Uterus (tissue), 4 donors: ENCODE results near the gene SCARB2. TPM values are rescaled to one million over a fixed set of nuclear protein-coding genes. Genes with fewer than 3 reads are reported as not detected.

Experiments
- DNase-seq, 2 donors: peaks; one replicate each; pipeline ENCODE4 v3.0.0-alpha.2; 2019 to 2020
- H3K27ac ChIP-seq, 2 donors: fragments of 200-600 bp; sonication (generic); 1 replicate in 1 of 2; 2 replicates in 1 of 2; pipeline ENCODE4 v1.5.1; 2016 to 2018
- H3K27me3 ChIP-seq, 2 donors: fragments of 200-600 bp; sonication (generic); one replicate each; pipeline ENCODE4 v1.5.1; 2018 to 2019; ENCODE audit warnings: control low read depth in 1 of 2
- H3K36me3 ChIP-seq, 2 donors: fragments of 200-600 bp; sonication (generic); one replicate each; pipeline ENCODE4 v1.5.1; 2019; ENCODE audit warnings: control low read depth in 1 of 2
- H3K4me1 ChIP-seq, 2 donors: fragments of 200-600 bp; sonication (generic); one replicate each; pipeline ENCODE4 v1.5.1; 2018 to 2019; ENCODE audit warnings: control low read depth in 1 of 2
- H3K4me3 ChIP-seq, 2 donors: fragments of 200-600 bp; sonication (generic); 1 replicate in 1 of 2; 2 replicates in 1 of 2; pipeline ENCODE4 v1.5.1; 2018 to 2019; ENCODE audit warnings: mild to moderate bottlenecking in 1 of 2
- H3K9me3 ChIP-seq, 2 donors: fragments of 200-600 bp; sonication (generic); one replicate each; pipeline ENCODE4 v1.5.1; 2019; ENCODE audit warnings: control low read depth in 1 of 2
- CTCF ChIP-seq, 4 experiments: fragments of 200-600 bp in 2 of 4; fragments of 450-650 bp in 2 of 4; sonication (generic) in 2 of 4; IDR thresholded peaks; one replicate each; pipeline ENCODE4 v1.5.1; 2016 to 2019; ENCODE audit warnings: antibody characterized with exemption in 4 of 4, mild to moderate bottlenecking in 2 of 4, moderate library complexity in 1 of 4
- POLR2A ChIP-seq, 2 donors: fragments of 450-650 bp; IDR thresholded peaks; one replicate each; pipeline ENCODE4 v1.6.1; 2016; ENCODE audit warnings: antibody characterized with exemption in 2 of 2, mild to moderate bottlenecking in 1 of 2, moderate library complexity in 1 of 2
- intact Hi-C: fragments of 100-400 bp; cut with DNase I; formaldehyde crosslinking; loops from one replicate; pipeline ENCODE4 v1.15.1; 2023; ENCODE audit warnings: low total_unique reads
- total RNA-seq, 4 donors: library from RNA; depleted of rRNA in 3 of 4; stranded (reverse); fragments of >200 nt in 3 of 4; gene quantifications; one replicate each; pipeline versions ENCODE4 v1.1.0 to v1.2.4, GENCODE V29; 2014 to 2023
- donor health status: DM: yes; HTN: yes; CAD: no.

Gene SCARB2
- total RNA-seq, 4 donors from 2014 or later = 150 to 233 (median 196) TPM

GRCh38 chr4:76195326-76195725 lies 18.3 kb downstream of the SCARB2 start:
- H3K4me3 ChIP-seq = no peak overlapping the region
- H3K9me3 ChIP-seq = no peaks in the 10 kb centered on the region
- no peak for TF ChIP-seq POLR2A (IDR thresholded peaks at IDR 0.05)
- no peak for TF ChIP-seq CTCF (IDR thresholded peaks at IDR 0.05)
- no peaks in the 10 kb centered on the region for H3K27me3 ChIP-seq
- no peaks in the 10 kb centered on the region for H3K36me3 ChIP-seq
- intact Hi-C loops = no loop called here
- DNase-seq = no peak
- peaks cover 16 to 26% of the 10 kb centered on the region in 2 donors for H3K4me1 ChIP-seq
- H3K27ac ChIP-seq = peak overlapping the region; percentile 79 to 84

- Histone ChIP-seq H3K4me3 (no peak overlapping the region), H3K4me1 (peaks cover 13 to 16% of the 10 kb centered on the region in 2 donors), H3K36me3 (no peaks in the 10 kb centered on the region), H3K9me3 (no peaks in the 10 kb centered on the region), H3K27me3 (no peaks in the 10 kb centered on the region), H3K27ac (peak overlapping the region; percentile 38 to 79)
- no peak for DNase-seq
- intact Hi-C loops = no loop called here
- TF ChIP-seq POLR2A (IDR thresholded peaks at IDR 0.05) (no peak), CTCF (IDR thresholded peaks at IDR 0.05) (no peak)
These were observed 19.3 kb downstream of the SCARB2 start for GRCh38 chr4:76194325-76194724.

GRCh38 chr4:76192236-76192635 lies 21.4 kb downstream of the SCARB2 start:
- no peaks in the 10 kb centered on the region for H3K27me3 ChIP-seq
- TF ChIP-seq POLR2A (IDR thresholded peaks at IDR 0.05) (no peak), CTCF (IDR thresholded peaks at IDR 0.05) (no peak)
- intact Hi-C loops = no loop called here
- DNase-seq = no peak
- peaks cover 7% of the 10 kb centered on the region in 2 donors for H3K4me1 ChIP-seq
- no peaks in the 10 kb centered on the region for H3K9me3 ChIP-seq
- H3K36me3 ChIP-seq = no peaks in the 10 kb centered on the region
- H3K27ac ChIP-seq = no peak overlapping the region
- H3K4me3 ChIP-seq = no peak overlapping the region

- intact Hi-C loops = no loop called here
- Histone ChIP-seq H3K27ac (no peak overlapping the region), H3K36me3 (no peaks in the 10 kb centered on the region), H3K27me3 (no peaks in the 10 kb centered on the region), H3K9me3 (no peaks in the 10 kb centered on the region), H3K4me1 (no peaks in the 10 kb centered on the region), H3K4me3 (no peak overlapping the region)
- no peak for TF ChIP-seq POLR2A (IDR thresholded peaks at IDR 0.05)
- TF ChIP-seq CTCF (IDR thresholded peaks at IDR 0.05) = no peak
- DNase-seq = no peak
These were observed 25.1 kb downstream of the SCARB2 start for GRCh38 chr4:76188557-76188956.

GRCh38 chr4:76188149-76188548 lies 25.5 kb downstream of the SCARB2 start:
- DNase-seq = no peak
- Histone ChIP-seq H3K27me3 (no peaks in the 10 kb centered on the region), H3K4me1 (no peaks in the 10 kb centered on the region), H3K27ac (no peak overlapping the region), H3K9me3 (no peaks in the 10 kb centered on the region), H3K36me3 (no peaks in the 10 kb centered on the region), H3K4me3 (no peak overlapping the region)
- TF ChIP-seq POLR2A (IDR thresholded peaks at IDR 0.05) = no peak
- no peak for TF ChIP-seq CTCF (IDR thresholded peaks at IDR 0.05)
- intact Hi-C loops = no loop called here
